Caki2 (cell line): ENCODE data around the gene CYTH1. TPM values are rescaled to one million over a fixed set of nuclear protein-coding genes. Genes with fewer than 3 reads are reported as not detected.
A peak's percentile ranks its signal among the peaks of the same experiment; 100 is the strongest.
"Not testable (repeated sequence)": the region's sequence is repeated elsewhere in the genome, so short reads cannot be mapped to it uniquely, and the experiment has no call there.

ENCODE experiments used
- DNase-seq: peaks from one replicate; pipeline ENCODE4 v3.0.0-alpha.2; 2015; ENCODE audit warnings: low read depth
- in situ Hi-C: cut with HindIII; loops from 2 replicates; pipeline ENCODE4 v1.10.0; 2016; ENCODE audit warnings: low sequenced_read_pairs, low pct_unique_long_range_greater_than_20kb, mixed read lengths
- total RNA-seq: library from RNA; depleted of rRNA; stranded (reverse); fragments of >200 nt; shearing (Covaris generic); gene quantifications from 2 replicates; pipeline ENCODE4 v1.2.3, GENCODE V29; 2014; ENCODE audit warnings: low replicate concordance

The CYTH1 gene
- total RNA-seq, 1 experiment from 2014 or later = 52.6 TPM

- in situ Hi-C loops = no loop called here
- no peak for DNase-seq
Observed at GRCh38 chr17:78793415-78793814, 11.3 kb upstream of the CYTH1 start.

- in situ Hi-C loops = no loop called here
- no peak for DNase-seq
Observed at GRCh38 chr17:78791840-78792709, 10.0 kb upstream of the CYTH1 start.

- DNase-seq = no peak
- in situ Hi-C loops = no loop called here
Observed at GRCh38 chr17:78790552-78790951, 8.5 kb upstream of the CYTH1 start.

- no peak for DNase-seq
- in situ Hi-C loops = no loop called here
Observed at GRCh38 chr17:78789663-78790181, 7.6 kb upstream of the CYTH1 start.

DNA sequence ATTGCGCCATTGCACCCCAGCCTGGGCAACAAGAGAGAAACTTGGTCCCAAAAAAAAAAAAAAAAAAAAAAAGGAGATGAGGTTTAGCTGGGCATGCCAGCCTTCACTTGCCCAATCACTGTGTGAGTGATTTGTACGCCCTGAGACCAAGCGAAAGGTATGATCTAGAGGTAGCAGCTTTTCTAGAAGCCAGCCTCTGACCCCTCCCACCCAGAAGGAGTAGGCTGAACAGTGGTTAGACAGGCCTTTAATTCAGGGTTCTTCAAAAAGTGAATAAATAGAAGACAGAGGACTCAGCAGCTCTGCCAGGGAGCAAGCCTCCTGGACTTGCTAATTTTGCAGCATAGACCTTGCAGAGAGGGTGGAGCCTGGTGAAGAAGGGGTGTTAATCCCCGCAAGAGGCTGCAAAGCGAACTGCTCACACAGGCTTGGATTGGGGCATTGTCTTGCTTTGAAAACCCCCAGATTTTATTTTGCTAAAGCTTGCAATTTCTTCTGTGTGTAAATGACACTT lies 7.1 kb upstream of the CYTH1 start:
- in situ Hi-C loops = no loop called here
- DNase-seq = no peak

DNA sequence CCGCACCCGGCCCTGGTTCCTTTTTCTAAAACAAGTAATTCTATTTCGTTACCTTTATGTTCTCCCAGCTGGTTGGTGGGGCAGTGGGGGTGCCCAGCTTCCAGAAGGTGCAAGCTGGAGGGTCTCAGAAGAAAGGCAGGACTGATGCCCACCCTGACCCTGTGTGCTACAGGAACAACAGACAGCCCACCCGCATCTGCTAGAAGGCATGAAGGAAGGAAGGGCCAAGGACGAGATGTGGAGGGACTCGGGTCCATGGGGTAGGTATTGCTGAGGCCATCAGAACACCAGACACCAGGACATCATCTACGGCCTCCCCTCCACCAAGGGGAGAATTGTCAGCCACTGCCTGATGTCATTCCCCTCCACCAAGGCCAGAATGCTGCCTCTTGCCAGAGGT lies 6.4 kb upstream of the CYTH1 start:
- no peak for DNase-seq
- in situ Hi-C loops = no loop called here

DNA sequence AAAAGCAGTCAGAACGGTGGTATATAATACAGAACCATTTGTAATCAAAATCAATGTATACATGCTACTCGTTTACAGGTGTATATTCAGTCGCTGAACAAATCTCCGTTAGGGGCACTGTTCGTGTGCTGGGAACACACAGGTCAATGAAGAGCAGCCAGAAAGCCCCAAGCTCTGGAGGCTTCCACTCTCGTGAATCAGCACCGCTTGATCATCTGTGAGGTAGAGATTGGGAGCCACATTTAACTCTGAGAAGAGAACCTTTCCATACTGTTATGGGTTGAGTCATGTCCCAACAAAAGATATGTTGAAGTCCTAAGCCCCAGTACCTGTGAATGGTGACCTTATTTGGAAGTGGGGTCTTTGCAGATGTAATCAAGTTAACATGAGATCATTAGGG lies 5.4 kb upstream of the CYTH1 start:
- no peak for DNase-seq
- in situ Hi-C loops = no loop called here

GRCh38 chr17:78785663-78786057 lies 3.6 kb upstream of the CYTH1 start:
- no peak for DNase-seq
- in situ Hi-C loops = no loop called here

DNA sequence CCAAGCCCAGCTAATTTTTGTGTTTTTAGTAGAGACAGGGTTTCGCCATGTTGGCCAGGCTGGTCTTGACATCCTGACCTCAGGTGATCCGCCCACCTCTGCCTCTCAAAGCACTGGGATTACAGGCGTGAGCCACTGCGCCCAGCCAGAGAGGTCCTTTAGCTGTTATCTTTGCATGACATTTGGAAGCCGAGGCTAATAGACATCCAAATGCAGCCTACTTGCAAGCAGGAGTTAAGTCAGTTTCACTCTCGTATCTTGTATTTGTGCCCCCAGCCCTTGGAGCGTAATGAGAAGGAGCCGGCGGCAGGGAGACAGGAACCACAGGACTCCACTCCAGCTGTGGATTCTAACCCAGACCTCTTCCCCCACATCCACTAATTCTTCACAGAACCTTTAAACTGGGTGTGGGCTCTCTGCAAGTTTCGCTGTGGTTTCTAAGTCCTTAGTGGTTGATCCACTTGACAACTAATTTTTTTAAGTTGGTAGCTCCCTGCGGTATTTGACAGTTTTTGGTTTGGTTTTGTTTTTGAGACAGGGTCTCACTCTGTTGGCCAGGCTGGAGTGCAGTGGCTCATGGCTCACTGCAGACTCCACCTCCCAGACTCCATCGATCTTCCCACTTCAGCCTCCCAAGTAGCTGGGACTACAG lies 3.1 kb upstream of the CYTH1 start:
- DNase-seq = no peak
- in situ Hi-C loops = no loop called here

DNA sequence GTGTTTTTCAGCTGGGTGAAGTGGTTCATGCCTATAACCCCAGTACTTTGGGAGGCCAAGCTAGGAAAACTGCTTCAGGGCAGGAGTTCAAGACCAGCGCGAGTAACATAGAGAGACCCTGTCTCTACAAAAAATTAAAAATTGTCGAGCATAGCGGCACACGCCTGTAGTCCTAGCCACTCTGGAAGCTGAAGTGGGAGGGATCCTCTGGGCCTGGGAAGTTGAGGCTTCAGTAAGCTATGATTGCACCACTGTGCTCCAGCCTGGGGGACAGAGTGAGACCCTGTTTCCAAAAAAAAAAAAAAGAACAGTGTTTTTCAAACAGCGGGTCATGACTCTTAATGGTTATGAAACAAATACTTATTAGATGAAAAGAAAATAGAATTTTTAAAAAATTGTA lies 2.3 kb upstream of the CYTH1 start:
- DNase-seq = no peak
- in situ Hi-C loops = no loop called here

GRCh38 chr17:78783711-78784324 lies 1.7 kb upstream of the CYTH1 start:
- no peak for DNase-seq
- in situ Hi-C loops = no loop called here

GRCh38 chr17:78781104-78781892 lies 775 bp downstream of the CYTH1 start:
- peak; percentile 29 for DNase-seq
- in situ Hi-C loops = no loop called here

DNA sequence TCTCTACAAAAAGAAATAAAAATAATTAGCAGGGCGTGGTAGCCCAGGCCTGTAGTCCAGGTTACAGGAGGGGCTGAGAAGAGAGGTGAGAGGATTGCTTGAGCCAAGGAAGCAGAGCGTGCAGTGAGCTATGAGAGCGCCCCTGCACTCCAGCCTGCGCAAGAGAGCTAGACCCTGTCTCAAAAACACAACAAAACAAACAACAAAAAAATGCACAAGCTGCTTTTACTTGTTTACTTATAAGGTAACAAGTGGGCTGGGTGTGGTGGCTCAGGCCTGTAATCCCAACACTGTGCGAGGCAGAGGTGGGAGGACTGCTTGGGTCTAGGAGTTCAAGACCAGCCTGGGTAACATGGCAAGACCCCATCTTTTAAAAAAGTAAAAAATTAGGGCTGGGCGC lies 1.7 kb downstream of the CYTH1 start:
- no peak for DNase-seq
- in situ Hi-C loops = no loop called here

DNA sequence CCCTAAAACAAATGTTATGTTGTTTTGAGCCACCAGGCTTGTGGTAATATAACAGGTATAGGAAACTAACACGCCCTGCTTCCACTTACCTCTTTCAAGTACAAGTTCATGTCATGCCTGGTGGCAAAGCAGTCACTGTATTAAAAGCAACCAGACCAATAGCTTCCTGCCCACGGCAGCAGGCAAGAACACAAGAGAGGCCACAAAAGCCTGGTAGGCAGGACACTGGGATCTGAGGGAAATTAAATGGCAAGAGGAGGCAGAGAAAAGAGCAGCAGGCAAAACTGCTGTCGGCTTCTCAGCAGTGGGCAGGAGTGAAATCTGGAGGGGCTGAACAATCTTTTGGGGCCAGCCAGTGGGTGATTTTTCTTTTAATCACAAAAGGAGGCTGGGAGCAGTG lies 2.2 kb downstream of the CYTH1 start:
- DNase-seq = no peak
- in situ Hi-C loops = no loop called here

- in situ Hi-C loops, DNase-seq: not testable (repeated sequence)
Observed at GRCh38 chr17:78779286-78779651, 2.8 kb downstream of the CYTH1 start.

DNA sequence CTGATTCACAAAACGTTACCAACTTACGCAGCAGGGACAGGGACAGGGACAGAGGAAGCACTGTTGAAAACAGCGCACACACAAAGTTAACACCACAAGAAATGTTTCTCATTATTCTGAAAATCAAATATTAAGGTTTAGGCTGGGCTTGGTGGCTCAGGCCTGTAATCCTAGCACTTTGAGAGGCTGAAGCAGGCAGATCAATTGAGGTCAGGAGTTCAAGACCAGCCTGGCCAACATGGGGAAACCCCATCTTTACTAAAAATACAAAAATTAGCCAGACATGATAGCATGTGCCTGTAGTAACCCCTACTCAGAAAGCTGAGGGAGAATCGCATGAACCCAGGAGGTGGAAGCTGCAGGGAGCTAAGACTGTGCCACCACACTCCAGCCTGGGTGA lies 4.2 kb downstream of the CYTH1 start:
- in situ Hi-C loops = no loop called here
- DNase-seq = no peak

DNA sequence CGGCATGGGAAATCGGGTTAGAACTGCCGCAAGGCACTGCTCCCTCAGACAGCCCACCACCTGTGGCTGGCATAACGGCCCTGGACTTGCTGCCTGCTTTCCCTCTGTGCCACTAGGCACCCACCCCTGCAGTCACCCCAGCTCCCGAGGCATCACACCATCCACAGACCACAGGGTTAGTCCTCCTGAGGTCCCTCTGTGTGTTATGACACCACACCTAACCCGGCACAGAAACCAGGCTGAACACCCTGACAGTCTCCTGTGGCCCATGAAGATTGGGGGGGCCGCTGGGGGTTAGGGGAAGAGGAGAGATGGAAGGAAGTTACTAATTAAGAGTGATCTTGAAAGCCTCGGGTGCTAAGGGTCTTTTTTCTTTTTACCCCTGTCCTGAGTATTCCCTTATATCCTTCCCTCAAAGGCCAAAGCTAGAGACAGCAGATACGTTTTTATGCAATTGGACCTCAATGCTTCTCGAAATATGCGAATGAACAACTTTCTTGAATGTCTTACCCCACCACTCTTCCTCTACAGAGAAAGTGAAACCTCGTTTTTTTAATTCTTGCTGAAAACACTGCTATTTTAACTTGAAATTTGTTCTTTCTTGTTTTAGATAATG lies 7.0 kb downstream of the CYTH1 start:
- no peak for DNase-seq
- in situ Hi-C loops = no loop called here

DNA sequence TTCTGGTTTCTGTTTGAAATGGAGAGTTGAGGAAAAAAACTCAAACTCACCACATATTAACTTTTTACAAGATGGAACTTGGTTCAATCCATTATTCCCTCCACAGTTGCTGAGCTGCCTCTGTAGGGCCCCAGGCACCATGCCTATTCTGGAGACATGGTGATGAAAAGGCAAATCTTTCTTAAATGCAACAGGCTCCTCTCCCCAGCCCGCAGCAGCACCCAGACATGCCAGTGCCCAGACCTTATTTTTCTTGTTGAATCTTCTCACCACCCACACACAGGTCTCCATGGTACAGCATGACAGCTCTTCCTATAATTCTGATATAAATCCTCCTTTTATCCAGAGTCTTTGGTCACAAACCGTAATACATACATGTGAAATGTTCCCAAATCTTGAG lies 7.6 kb downstream of the CYTH1 start:
- DNase-seq = no peak
- in situ Hi-C loops = no loop called here
